NCI-H524 treated with DMSO at 0.1 percent for 48 hours (cell line): ENCODE results near the gene NME4.
"Not testable (repeated sequence)": the region's sequence is repeated elsewhere in the genome, so short reads cannot be mapped to it uniquely, and the experiment has no call there.

Source experiments
- DNase-seq: peaks from one replicate; lab custom pipeline; 2025; lab: John Stamatoyannopoulos, UW

The NME4 gene

DNA sequence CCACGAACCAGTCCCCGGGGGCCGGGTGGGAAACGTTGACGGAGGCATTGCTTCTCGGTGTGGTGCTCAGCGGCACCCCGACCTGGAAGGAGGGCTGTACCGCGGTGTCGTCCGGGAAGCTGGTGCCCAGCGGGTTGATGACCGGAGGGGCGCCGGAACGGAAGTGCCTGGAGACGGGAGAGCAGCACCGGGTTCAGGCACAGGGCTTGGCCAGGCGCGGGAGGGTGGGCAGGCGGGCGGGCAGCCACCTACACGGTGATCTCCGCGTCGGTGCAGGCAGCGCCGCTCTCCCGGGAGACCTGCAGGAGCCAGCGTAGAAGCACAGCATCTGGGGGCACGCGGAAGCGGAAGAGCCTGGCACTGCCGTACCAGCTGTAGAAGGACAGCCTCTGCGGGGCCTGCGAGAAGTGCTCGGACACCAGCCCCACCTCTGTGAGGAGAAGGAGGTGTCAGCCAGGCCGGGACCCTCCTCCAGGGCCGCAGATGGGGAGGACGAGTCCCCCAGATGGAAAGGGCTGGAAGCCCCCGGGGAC is 19.5 kb upstream of the NME4 start:
- DNase-seq = no peak

DNA sequence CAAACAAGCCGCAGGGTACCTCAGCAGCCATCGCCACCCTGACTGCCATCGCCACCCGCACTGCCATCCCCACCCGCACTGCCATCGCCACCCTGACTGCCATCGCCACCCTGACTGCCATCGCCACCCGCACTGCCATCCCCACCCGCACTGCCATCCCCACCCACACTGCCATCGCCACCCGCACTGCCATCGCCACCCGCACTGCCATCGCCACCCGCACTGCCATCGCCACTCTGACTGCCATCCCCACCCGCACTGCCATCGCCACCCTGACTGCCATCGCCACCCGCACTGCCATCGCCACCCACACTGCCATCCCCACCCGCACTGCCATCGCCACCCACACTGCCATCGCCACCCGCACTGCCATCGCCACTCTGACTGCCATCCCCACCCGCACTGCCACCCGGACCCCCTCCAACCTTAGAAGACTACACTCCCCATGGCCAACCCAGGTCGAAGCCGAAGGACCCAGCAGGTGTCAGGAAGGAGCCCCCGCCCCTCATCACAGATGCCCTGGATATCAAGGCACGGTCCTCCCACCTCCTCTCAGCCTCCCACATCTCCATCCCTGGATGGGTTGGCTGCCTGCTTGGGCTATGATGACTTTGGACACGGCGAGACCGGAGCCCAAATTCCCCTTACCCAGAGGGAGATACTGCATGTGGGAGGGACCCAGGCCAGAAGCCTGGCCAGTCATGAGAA is 18.7 kb upstream of the NME4 start:
- DNase-seq = not testable (repeated sequence)

DNA sequence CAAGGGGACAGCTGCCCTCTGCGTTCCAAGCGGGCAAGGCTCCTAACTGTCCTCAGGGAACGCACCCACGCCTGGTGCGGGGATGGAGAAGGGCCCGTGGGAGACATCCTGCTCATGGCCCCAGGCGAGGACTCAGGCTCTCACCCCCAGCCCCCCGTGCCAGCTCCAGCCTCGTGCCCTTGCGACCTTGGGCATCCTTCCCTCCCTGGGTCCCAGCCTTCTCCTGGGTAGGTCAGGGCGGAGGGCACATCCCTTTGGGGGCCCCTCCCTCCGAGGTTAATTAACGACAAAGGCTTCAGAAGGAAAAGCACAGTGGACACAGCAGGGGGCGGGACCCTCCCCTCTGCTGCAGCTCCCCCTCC is 18.2 kb upstream of the NME4 start:
- DNase-seq = no peak

DNA sequence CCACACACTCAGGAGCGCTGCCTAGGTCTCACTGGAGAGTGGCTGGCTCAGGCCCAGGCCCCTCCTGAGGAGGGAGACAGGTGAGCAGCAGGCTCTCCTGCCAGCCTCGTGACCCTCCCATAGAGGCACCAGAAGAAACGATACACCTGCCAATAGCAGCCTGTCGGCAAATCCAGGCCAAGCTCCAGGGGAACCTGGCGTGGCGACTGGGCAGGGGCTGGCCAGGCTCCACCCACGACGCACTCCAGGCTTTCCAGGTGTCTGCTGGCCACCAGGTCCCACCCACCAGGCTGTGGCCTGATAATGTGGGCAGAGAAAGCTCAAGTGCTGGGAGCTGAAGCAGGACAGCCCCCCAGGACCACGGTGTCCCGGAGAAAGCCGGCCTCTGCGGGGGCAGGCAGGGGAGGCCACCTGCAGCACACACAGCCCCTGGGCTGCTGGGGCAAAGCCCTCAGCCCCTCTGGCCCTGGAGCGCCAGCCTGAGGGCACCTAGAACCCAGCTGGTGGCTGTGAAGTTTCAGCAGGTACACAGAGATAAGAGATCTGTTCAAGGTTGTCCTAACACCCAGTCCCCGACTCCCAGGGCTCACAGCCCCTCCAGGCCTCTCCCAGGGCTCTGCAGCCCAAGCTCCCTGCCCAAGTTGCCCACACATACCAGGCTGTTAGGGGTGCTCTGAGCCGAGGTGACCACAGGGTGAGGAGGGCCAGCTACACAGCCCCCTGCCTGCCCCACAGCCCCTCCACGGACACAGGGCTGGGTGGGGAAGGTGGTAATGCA is 17.6 kb upstream of the NME4 start:
- DNase-seq = no peak

- no peak for DNase-seq
Measured at GRCh38 chr16:379961-380761, 16.8 kb upstream of the NME4 start.

DNA sequence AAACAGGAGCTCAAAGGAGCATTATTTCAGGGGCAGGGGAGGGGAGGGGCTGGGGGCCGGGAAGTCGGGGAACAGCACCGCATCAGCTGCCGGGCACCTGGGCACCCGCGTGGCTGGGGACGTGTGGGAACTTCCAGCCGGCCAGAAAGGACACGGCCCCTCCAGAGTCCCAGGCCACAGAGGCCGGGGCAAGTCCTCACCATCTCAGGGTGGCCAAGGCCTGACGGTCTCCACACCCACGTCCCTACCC is 16.3 kb upstream of the NME4 start:
- DNase-seq = no peak

- DNase-seq = no peak
Measured at GRCh38 chr16:381012-381788, 15.8 kb upstream of the NME4 start.

DNA sequence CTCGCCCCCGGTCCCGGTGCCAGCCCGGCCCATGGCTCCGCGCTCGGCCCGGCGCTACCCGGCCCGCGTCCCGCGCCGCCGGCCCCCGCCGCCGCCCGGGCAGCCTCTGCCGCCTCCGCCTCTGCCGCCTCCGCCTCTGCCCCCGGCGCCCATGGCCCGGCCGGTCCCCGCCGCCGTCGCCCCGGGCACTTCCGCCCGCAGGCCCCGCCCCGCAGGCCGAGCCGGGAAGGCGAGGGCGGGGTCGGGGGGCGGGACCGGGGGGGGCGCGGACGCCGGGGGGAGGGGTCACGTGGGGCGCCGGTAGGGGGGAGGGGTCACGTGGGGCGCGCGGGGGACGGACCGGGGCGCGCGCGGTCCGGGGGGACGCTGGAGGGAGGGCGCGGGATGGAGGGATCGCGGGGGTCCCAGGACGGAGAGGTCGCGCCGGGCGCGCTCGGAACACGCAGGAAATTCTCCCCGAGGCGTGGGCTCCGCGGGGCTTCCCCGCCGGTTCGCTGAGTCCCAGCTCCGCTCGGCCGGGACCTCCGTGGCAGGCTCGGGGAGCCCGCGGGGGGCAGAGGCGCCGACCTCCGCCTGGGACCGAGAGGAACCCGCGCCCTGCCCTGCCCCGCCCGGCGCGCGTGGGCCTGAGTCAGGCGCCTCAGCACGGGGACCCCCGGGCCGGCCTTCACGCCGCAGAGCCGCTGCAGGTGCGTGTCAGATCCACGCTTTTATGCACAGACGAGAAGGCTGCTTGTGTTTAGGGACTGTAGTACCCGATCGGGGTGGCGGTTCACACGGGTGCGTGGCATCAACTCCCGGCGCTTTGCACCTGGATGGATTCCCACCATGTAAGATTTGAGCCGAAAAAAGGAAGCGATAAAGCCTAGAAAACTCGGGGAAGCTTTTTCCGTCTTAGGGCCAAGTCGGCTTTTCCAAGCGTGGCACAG is 14.9 kb upstream of the NME4 start, which contains the start of gene PGAP6:
Gene PGAP6, minus strand, starts transcription at position 190 of the 929 bp plus-strand sequence. Its CDS starts 157 bp downstream, at position 33.
- DNase-seq = no peak

- no peak for DNase-seq
Measured at GRCh38 chr16:383326-384051, 13.5 kb upstream of the NME4 start.

- no peak for DNase-seq
Measured at GRCh38 chr16:386641-387156, 10.3 kb upstream of the NME4 start.

- not testable (repeated sequence) for DNase-seq
Measured at GRCh38 chr16:387761-388666, 9.0 kb upstream of the NME4 start.

DNA sequence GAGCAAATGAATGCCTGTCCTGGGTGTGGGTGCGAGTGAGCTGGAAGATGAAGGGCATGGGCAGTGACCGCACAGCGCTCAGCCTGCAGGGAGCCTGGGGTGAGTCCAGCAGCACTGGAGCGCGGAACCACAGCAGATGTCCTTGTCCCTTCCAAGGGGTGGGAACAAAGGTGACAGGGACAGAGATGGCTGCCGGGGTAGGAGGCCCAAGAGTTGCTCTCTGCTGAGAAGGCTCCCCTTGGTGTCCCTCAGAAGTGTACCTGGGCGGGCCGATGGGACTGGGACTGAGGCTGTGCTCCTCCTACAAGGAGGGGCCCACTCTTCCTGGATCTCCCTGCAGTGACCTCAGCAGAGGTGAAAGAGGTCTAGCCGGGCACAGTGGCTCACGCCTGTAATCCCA is 7.6 kb upstream of the NME4 start:
- DNase-seq = no peak

DNA sequence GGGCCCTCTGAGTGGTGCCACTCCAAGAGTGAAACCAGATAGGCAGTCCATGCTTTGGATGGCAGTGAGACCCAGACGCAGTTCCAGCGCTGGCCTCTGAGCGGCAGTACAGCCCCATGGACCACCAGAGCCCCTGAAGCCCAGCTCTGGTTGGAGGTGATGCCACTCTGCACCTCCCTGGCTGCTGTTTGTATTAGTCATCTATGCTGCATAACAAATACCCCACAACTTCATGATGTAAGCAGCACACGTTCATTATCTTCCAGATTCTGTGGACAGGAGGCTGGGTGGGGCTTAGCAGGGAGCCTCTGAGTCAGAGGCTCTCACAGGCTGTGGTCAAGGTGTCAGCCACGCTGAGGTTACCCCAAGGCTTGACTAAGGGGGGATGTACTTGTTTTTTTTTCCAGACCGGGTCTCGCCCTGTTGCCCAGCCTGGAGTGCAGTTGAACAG is 5.1 kb upstream of the NME4 start:
- no peak for DNase-seq

GRCh38 chr16:392450-393030 is 4.5 kb upstream of the NME4 start:
- DNase-seq = no peak

DNA sequence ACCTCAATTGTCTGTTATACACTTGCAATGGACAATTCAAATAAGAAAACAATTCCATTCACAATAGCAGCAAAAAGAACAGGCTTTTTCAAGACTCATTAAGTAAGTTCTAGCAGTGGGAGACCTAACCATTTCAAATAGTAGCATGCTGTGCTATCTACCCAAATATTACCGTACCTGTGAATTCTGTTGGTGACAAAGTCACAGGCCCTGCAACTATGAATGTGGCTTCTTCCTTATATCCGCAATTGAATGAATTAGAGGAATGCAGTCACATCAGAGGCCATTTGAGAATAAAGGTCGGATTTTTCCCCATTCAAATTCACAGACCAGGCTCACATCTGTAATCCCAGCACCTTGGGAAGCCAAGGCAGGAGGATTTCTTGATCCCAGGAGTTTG is 800 bp upstream of the NME4 start:
- no peak for DNase-seq

- DNase-seq = no peak
Measured at GRCh38 chr16:396605-397004, 394 bp upstream of the NME4 start.

- no peak for DNase-seq
Measured at GRCh38 chr16:397736-398332, 835 bp downstream of the NME4 start.
